Fibroblast of skin of left quadriceps (primary cell): ENCODE measurements around the gene DPP9.
"Not testable (repeated sequence)": the region's sequence is repeated elsewhere in the genome, so short reads cannot be mapped to it uniquely, and the experiment has no call there.

Experiments used
- DNase-seq, 2 experiments: peaks; one replicate each; pipeline ENCODE4 v3.0.0-alpha.2; 2013; ENCODE audit warnings: low read depth in 2 of 2

Gene DPP9

GRCh38 chr19:4687396-4687795 is 36.2 kb downstream of the DPP9 start:
- no peak for DNase-seq

- no peak for DNase-seq
Observed at GRCh38 chr19:4686700-4687099, 36.9 kb downstream of the DPP9 start.

GRCh38 chr19:4684312-4685095 is 39.1 kb downstream of the DPP9 start:
- no peak for DNase-seq

- DNase-seq = no peak
Observed at GRCh38 chr19:4682417-4683200, 41.0 kb downstream of the DPP9 start.

- not testable (repeated sequence) for DNase-seq
Observed at GRCh38 chr19:4680021-4680420, 43.6 kb downstream of the DPP9 start.

GRCh38 chr19:4678881-4679790 is 44.5 kb downstream of the DPP9 start:
- DNase-seq = no peak

- no peak for DNase-seq
Observed at GRCh38 chr19:4676955-4677731, 46.5 kb downstream of the DPP9 start.

- no peak for DNase-seq
Observed at GRCh38 chr19:4675346-4675745, 48.3 kb downstream of the DPP9 start.

GRCh38 chr19:4673726-4674125 is 49.9 kb downstream of the DPP9 start:
- DNase-seq = no peak

- DNase-seq = no peak
Observed at GRCh38 chr19:4673216-4673615, 50.4 kb downstream of the DPP9 start.

- DNase-seq = no peak
Observed at GRCh38 chr19:4671185-4671851, 52.3 kb downstream of the DPP9 start.

- DNase-seq = peak; percentile 78
Observed at GRCh38 chr19:4669723-4670480, 53.7 kb downstream of the DPP9 start, which contains the start of gene MYDGF. Gene MYDGF, minus strand, starts transcription at chr19:4670342. Its CDS starts 8 bp downstream, at chr19:4670334.

GRCh38 chr19:4664642-4665041 is 59.0 kb downstream of the DPP9 start:
- no peak for DNase-seq

- no peak for DNase-seq
Observed at GRCh38 chr19:4662812-4663211, 60.8 kb downstream of the DPP9 start.

GRCh38 chr19:4662020-4662695 is 61.5 kb downstream of the DPP9 start:
- DNase-seq = no peak

- no peak for DNase-seq
Observed at GRCh38 chr19:4660993-4661392, 62.6 kb downstream of the DPP9 start.

GRCh38 chr19:4660181-4660791 is 63.4 kb downstream of the DPP9 start:
- DNase-seq = no peak

GRCh38 chr19:4657835-4658234 is 65.8 kb downstream of the DPP9 start:
- DNase-seq = no peak

GRCh38 chr19:4657262-4657661 is 66.4 kb downstream of the DPP9 start:
- DNase-seq = no peak
